Uterus (tissue), 4 donors: Measurements from ENCODE around the gene PDE4A. TPM values are rescaled to one million over a fixed set of nuclear protein-coding genes. Genes with fewer than 3 reads are reported as not detected.

Experiments
- DNase-seq, 2 donors: peaks; one replicate each; pipeline ENCODE4 v3.0.0-alpha.2; 2019 to 2020
- H3K27ac ChIP-seq, 2 donors: fragments of 200-600 bp; sonication (generic); 1 replicate in 1 of 2; 2 replicates in 1 of 2; pipeline ENCODE4 v1.5.1; 2016 to 2018
- H3K27me3 ChIP-seq, 2 donors: fragments of 200-600 bp; sonication (generic); one replicate each; pipeline ENCODE4 v1.5.1; 2018 to 2019; ENCODE audit warnings: control low read depth in 1 of 2
- H3K36me3 ChIP-seq, 2 donors: fragments of 200-600 bp; sonication (generic); one replicate each; pipeline ENCODE4 v1.5.1; 2019; ENCODE audit warnings: control low read depth in 1 of 2
- H3K4me1 ChIP-seq, 2 donors: fragments of 200-600 bp; sonication (generic); one replicate each; pipeline ENCODE4 v1.5.1; 2018 to 2019; ENCODE audit warnings: control low read depth in 1 of 2
- H3K4me3 ChIP-seq, 2 donors: fragments of 200-600 bp; sonication (generic); 1 replicate in 1 of 2; 2 replicates in 1 of 2; pipeline ENCODE4 v1.5.1; 2018 to 2019; ENCODE audit warnings: mild to moderate bottlenecking in 1 of 2
- H3K9me3 ChIP-seq, 2 donors: fragments of 200-600 bp; sonication (generic); one replicate each; pipeline ENCODE4 v1.5.1; 2019; ENCODE audit warnings: control low read depth in 1 of 2
- POLR2A ChIP-seq, 2 donors: fragments of 450-650 bp; IDR thresholded peaks; one replicate each; pipeline ENCODE4 v1.6.1; 2016; ENCODE audit warnings: antibody characterized with exemption in 2 of 2, mild to moderate bottlenecking in 1 of 2, moderate library complexity in 1 of 2
- intact Hi-C: fragments of 100-400 bp; cut with DNase I; formaldehyde crosslinking; loops from one replicate; pipeline ENCODE4 v1.15.1; 2023; ENCODE audit warnings: low total_unique reads
- microRNA counts, 2 donors: library from miRNA; unstranded; fragments of <30 nt; microRNA quantifications; one replicate each; lab custom pipeline; 2016 to 2017
- microRNA-seq: library from miRNA; unstranded; fragments of <30 nt; microRNA quantifications from one replicate; pipeline ENCODE4, GENCODE V29; 2016; ENCODE audit warnings: borderline microRNAs expressed, borderline replicate concordance
- total RNA-seq, 4 donors: library from RNA; depleted of rRNA in 3 of 4; stranded (reverse); fragments of >200 nt in 3 of 4; gene quantifications; one replicate each; pipeline versions ENCODE4 v1.1.0 to v1.2.4, GENCODE V29; 2014 to 2023
- TF ChIP-seq, protein P1 (sequence below), 4 experiments: fragments of 200-600 bp in 2 of 4; fragments of 450-650 bp in 2 of 4; sonication (generic) in 2 of 4; IDR thresholded peaks; one replicate each; pipeline ENCODE4 v1.5.1; 2016 to 2019; ENCODE audit warnings: antibody characterized with exemption in 4 of 4, mild to moderate bottlenecking in 2 of 4, moderate library complexity in 1 of 4
- donor health status: DM: yes; HTN: yes; CAD: no.

Gene PDE4A
- total RNA-seq, 4 donors from 2014 or later = 3.2 to 10.6 (median 4.1) TPM

DNA sequence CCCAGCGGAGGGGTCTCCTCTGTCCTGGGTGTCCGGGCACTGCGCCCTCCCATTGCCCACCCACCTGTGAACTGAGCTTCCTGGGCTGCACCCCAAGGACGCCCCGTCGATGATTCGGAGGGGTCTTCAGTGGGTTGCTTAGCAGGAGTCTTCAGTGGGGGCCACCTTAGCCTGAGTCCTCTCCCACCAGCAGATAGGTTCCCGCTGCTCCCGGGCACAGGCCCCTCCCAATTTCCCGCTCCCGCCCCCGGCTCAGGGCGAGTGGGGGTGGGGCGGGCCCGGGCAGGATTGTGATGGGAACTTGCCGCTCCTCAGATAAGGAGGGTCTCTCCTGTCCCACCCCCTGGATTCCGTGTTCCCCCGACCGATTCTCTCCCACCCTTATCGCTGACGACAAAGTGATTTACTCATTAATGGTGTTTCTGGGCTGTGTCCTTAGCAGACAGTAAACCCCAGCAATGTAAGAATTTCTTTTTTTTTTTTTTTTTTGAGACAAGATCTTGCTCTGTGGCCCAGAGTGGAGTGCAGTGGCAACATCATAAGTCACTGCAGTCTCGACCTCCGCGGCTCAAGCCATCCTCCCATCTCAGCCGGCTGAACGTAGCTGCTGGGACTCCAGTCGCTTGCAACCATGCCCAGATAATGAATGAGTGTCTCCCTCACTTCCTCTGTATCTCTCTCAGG lies 97.6 kb downstream of the PDE4A start:
- intact Hi-C loops = no loop called here
- DNase-seq = no peak
- H3K4me1 ChIP-seq = peaks cover 0 to 7% of the 10 kb centered on the region in 2 donors
- TF ChIP-seq POLR2A (IDR thresholded peaks at IDR 0.05) = no peak
- TF ChIP-seq, protein P1, sequence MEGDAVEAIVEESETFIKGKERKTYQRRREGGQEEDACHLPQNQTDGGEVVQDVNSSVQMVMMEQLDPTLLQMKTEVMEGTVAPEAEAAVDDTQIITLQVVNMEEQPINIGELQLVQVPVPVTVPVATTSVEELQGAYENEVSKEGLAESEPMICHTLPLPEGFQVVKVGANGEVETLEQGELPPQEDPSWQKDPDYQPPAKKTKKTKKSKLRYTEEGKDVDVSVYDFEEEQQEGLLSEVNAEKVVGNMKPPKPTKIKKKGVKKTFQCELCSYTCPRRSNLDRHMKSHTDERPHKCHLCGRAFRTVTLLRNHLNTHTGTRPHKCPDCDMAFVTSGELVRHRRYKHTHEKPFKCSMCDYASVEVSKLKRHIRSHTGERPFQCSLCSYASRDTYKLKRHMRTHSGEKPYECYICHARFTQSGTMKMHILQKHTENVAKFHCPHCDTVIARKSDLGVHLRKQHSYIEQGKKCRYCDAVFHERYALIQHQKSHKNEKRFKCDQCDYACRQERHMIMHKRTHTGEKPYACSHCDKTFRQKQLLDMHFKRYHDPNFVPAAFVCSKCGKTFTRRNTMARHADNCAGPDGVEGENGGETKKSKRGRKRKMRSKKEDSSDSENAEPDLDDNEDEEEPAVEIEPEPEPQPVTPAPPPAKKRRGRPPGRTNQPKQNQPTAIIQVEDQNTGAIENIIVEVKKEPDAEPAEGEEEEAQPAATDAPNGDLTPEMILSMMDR (IDR thresholded peaks at IDR 0.05) = no peak
- H3K27ac ChIP-seq = no peak overlapping the region
- no peaks in the 10 kb centered on the region for H3K9me3 ChIP-seq
- peaks cover 9 to 26% of the 10 kb centered on the region in 2 donors for H3K27me3 ChIP-seq
- H3K4me3 ChIP-seq = no peak overlapping the region
- no peaks in the 10 kb centered on the region for H3K36me3 ChIP-seq

DNA sequence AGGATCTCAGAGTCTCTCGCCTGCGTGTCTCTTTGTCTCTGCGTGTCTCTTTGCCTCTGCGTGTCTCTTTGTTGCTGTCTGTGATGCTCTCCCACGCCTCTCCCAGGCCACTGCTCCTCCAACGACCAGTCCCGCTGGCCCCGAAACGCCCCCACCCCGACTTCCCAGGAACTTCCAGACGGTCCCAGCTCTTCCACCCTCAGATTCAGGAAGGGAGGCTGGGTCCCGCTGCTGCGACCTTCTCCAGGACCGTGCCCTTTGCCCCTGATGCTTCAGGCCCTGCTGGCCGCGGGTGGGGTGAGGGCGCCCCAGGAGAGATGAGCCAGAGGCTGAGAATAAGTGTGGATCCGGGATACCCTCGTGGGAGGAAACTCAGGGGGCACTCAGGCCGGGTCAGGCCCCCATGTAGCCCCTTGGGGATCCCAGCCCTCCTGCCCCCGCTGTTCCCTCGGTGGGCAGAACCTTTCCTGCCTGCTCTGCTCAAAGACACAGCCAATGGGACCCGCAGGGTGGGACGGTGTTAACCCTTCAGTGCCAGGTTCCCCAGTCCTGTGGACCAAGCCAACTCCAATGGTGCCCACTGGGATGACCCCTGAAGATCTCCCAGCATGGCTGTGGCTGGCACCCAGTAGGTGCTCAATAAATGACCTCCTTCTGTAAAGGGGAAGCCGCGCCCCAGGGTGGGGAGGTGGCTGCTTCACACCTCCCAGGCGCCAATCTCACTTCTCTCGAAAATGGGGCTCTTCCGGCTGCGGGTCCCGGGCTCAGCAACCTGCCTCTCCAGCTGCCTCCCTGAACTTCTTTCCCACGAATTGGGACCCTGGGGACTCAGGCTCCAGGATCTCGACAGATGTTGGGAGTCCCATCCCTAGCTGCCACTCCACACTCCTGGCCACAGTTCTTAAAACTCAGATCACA lies 98.4 kb downstream of the PDE4A start:
- peaks cover 0 to 7% of the 10 kb centered on the region in 2 donors for H3K4me1 ChIP-seq
- intact Hi-C loops = no loop called here
- peaks cover 9 to 21% of the 10 kb centered on the region in 2 donors for H3K27me3 ChIP-seq
- no peaks in the 10 kb centered on the region for H3K9me3 ChIP-seq
- H3K4me3 ChIP-seq = no peak overlapping the region
- no peaks in the 10 kb centered on the region for H3K36me3 ChIP-seq
- DNase-seq = no peak
- H3K27ac ChIP-seq = no peak overlapping the region
- TF ChIP-seq, protein P1 (IDR thresholded peaks at IDR 0.05) = no peak
- no peak for TF ChIP-seq POLR2A (IDR thresholded peaks at IDR 0.05)

MicroRNAs within 50 kb of the gene (microRNA counts, 767-probe panel; counts per million panel counts)
- microRNA hsa-miR-1181 (lab: Ali Mortazavi, UCI) = 0 counts per million in 2 donors

Small RNA genes lying within 50 kb of the gene (microRNA-seq; reads per million reads assigned to microRNA genes)
- not detected for gene MIR1181

Other genes starting within 250 kb of the PDE4A start
- 100 to 1,000 TPM in 1 of 4 donors, 10 to 100 TPM in 3; 37.6 to 134 (median 67.9) TPM for gene DNMT1, start 225.6 kb upstream of the PDE4A start, total RNA-seq
- 10 to 100 TPM in 3 of 4 donors, 1 to 10 TPM in 1; 1.3 to 32.5 (median 17.3) TPM for gene S1PR2, start 189.2 kb upstream of the PDE4A start, total RNA-seq
- gene MRPL4, start 168.3 kb upstream of the PDE4A start, total RNA-seq = 10 to 100 TPM; 18.2 to 56.9 (median 31.1) TPM
- gene ICAM1, start 149.4 kb upstream of the PDE4A start, total RNA-seq = 10 to 100 TPM in 3 of 4 donors, 1 to 10 TPM in 1; 6.5 to 32.8 (median 23.2) TPM
- under 1 TPM in 1 of 4 donors, not detected in 3; 0.41 TPM for gene ICAM4, start 133.6 kb upstream of the PDE4A start, total RNA-seq
- gene ICAM5, start 130.6 kb upstream of the PDE4A start, total RNA-seq = under 1 TPM in 3 of 4 donors, not detected in 1; 0.07 to 0.88 (median 0.29) TPM
- 1 to 10 TPM in 2 of 4 donors, not detected in 2; 1.0 to 2.5 TPM for gene ZGLP1, start 110.7 kb upstream of the PDE4A start, total RNA-seq
- 10 to 100 TPM in 1 of 4 donors, 1 to 10 TPM in 3; 1.5 to 12.7 (median 4.9) TPM for gene FDX2, start 104.5 kb upstream of the PDE4A start, total RNA-seq
- 10 to 100 TPM in 3 of 4 donors, 1 to 10 TPM in 1; 7.4 to 42.4 (median 16.4) TPM for gene RAVER1, start 87.0 kb upstream of the PDE4A start, total RNA-seq
- 10 to 100 TPM in 1 of 4 donors, 1 to 10 TPM in 3; 3.0 to 65.3 (median 6.2) TPM for gene ICAM3, start 80.9 kb upstream of the PDE4A start, total RNA-seq
- gene TYK2, start 40.0 kb upstream of the PDE4A start, total RNA-seq = 100 to 1,000 TPM in 1 of 4 donors, 10 to 100 TPM in 3; 22.0 to 112 (median 67.8) TPM
- 100 to 1,000 TPM in 2 of 4 donors, 10 to 100 TPM in 2; 41.5 to 163 (median 129) TPM for gene CDC37, start 17.0 kb upstream of the PDE4A start, total RNA-seq
- 100 to 1,000 TPM in 1 of 4 donors, 10 to 100 TPM in 3; 39.7 to 127 (median 56.8) TPM for gene KEAP1, start 82.8 kb downstream of the PDE4A start, total RNA-seq
- 1 to 10 TPM in 2 of 4 donors, not detected in 2; 1.8 to 2.6 TPM for gene S1PR5, start 96.9 kb downstream of the PDE4A start, total RNA-seq
- 10 to 100 TPM in 2 of 4 donors, 1 to 10 TPM in 2; 4.4 to 22.1 (median 8.4) TPM for gene ATG4D, start 123.4 kb downstream of the PDE4A start, total RNA-seq
- gene KRI1, start 145.5 kb downstream of the PDE4A start, total RNA-seq = 100 to 1,000 TPM in 1 of 4 donors, 10 to 100 TPM in 2, 1 to 10 TPM in 1; 9.0 to 152 (median 27.6) TPM
- gene CDKN2D, start 148.4 kb downstream of the PDE4A start, total RNA-seq = 10 to 100 TPM in 1 of 4 donors, 1 to 10 TPM in 3; 7.7 to 14.6 (median 7.8) TPM
- 10 to 100 TPM in 2 of 4 donors, not detected in 2; 14.9 to 16.7 TPM for gene AP1M2, start 166.8 kb downstream of the PDE4A start, total RNA-seq
- gene SLC44A2, start 205.0 kb downstream of the PDE4A start, total RNA-seq = 100 to 1,000 TPM in 1 of 4 donors, 10 to 100 TPM in 3; 38.5 to 107 (median 65.8) TPM
- gene ILF3, start 233.8 kb downstream of the PDE4A start, total RNA-seq = 100 to 1,000 TPM in 2 of 4 donors, 10 to 100 TPM in 2; 57.1 to 282 (median 138) TPM